SK-N-SH (cell line): ENCODE data around the gene CLPSL1. TPM values are rescaled to one million over a fixed set of nuclear protein-coding genes. Genes with fewer than 3 reads are reported as not detected.

ENCODE experiments used
- CTCF ChIA-PET: fragments of 300-600, 350-600 bp; formaldehyde crosslinking; extraction: SDS; loops from one replicate; lab custom pipeline; 2021; lab: Yijun Ruan, JAX
- POLR2A ChIA-PET: fragments of 350-600 bp; sonication (Branson Sonifier 250); formaldehyde crosslinking; extraction: SDS; loops from one replicate; lab custom pipeline; 2020; ENCODE audit warnings: antibody characterized with exemption, inconsistent platforms; lab: Yijun Ruan, JAX
- DNase-seq: peaks from one replicate; pipeline ENCODE4 v3.0.0; 2012
- H2AFZ ChIP-seq: fragments of 200-600 bp; sonication (generic); 2 replicates; pipeline ENCODE4 v1.8.1; 2016; ENCODE audit warnings: antibody characterized with exemption, mild to moderate bottlenecking, low read depth
- H3F3A ChIP-seq: fragments of 200-600 bp; sonication (generic); replicated peaks from 2 replicates; pipeline ENCODE3; 2016; ENCODE audit warnings: antibody characterized with exemption, mild to moderate bottlenecking; ENCODE audit not compliant: insufficient read depth
- H3K27ac ChIP-seq, 2 experiments: fragments of 200-500 bp in 1 of 2; fragments of 200-600 bp in 1 of 2; sonication (Bioruptor generic) in 1 of 2; sonication (generic), shearing (Covaris generic) in 1 of 2; 2 replicates each; pipeline versions ENCODE4 v1.5.1 to v1.6.1; 2014 to 2016; ENCODE audit warnings: low read depth in 2 of 2, inconsistent platforms in 1 of 2, low read length in 1 of 2, mild to moderate bottlenecking in 1 of 2, mixed read lengths in 1 of 2
- H3K27me3 ChIP-seq: fragments of 200-600 bp; sonication (generic), shearing (Covaris generic); 2 replicates; pipeline ENCODE4 v1.6.1; 2016; ENCODE audit warnings: mixed run types; ENCODE audit not compliant: insufficient read depth
- H3K36me3 ChIP-seq, 2 experiments: fragments of 200-500 bp in 1 of 2; fragments of 200-600 bp in 1 of 2; sonication (Bioruptor generic) in 1 of 2; sonication (generic) in 1 of 2; replicated peaks in 1 of 2; 2 replicates each; pipeline versions ENCODE3 to v1.5.1; 2014 to 2016; ENCODE audit warnings: low read length in 1 of 2, mild to moderate bottlenecking in 1 of 2; ENCODE audit not compliant: insufficient read depth in 2 of 2, control insufficient read depth in 1 of 2
- H3K4me1 ChIP-seq, 2 experiments: fragments of 200-500 bp in 1 of 2; fragments of 200-600 bp in 1 of 2; sonication (Bioruptor generic) in 1 of 2; sonication (generic), shearing (Covaris generic) in 1 of 2; 2 replicates each; pipeline versions ENCODE4 v1.5.1 to v1.6.1; 2014 to 2016; ENCODE audit warnings: low read depth in 1 of 2, low read length in 1 of 2, mixed run types in 1 of 2; ENCODE audit not compliant: insufficient read depth in 2 of 2, control insufficient read depth in 1 of 2
- H3K4me2 ChIP-seq: fragments of 200-600 bp; sonication (generic), shearing (Covaris generic); 2 replicates; pipeline ENCODE4 v1.6.1; 2017; ENCODE audit warnings: mixed run types
- H3K4me3 ChIP-seq, 2 experiments: fragments of 200-500 bp in 1 of 2; fragments of 200-600 bp in 1 of 2; sonication (Bioruptor generic) in 1 of 2; sonication (generic), shearing (Covaris generic) in 1 of 2; 2 replicates each; pipeline versions ENCODE4 v1.5.1 to v1.8.1; 2014 to 2016; ENCODE audit warnings: low read depth in 2 of 2, inconsistent platforms in 1 of 2, low read length in 1 of 2, mild to moderate bottlenecking in 1 of 2, mixed read lengths in 1 of 2, moderate library complexity in 1 of 2
- H3K79me2 ChIP-seq: fragments of 200-600 bp; sonication (generic); 2 replicates; pipeline ENCODE4 v1.8.1; 2017; ENCODE audit warnings: mild to moderate bottlenecking; ENCODE audit not compliant: insufficient read depth
- H3K9ac ChIP-seq: fragments of 200-600 bp; sonication (generic); 2 replicates; pipeline ENCODE4 v1.6.1; 2017; ENCODE audit warnings: mixed run types
- H3K9me2 ChIP-seq: fragments of 200-600 bp; sonication (generic); 2 replicates; pipeline ENCODE4 v1.6.1; 2017; ENCODE audit warnings: mixed run types
- H3K9me3 ChIP-seq: fragments of 200-600 bp; sonication (generic); 2 replicates; pipeline ENCODE4 v1.6.1; 2017; ENCODE audit warnings: mixed run types, mild to moderate bottlenecking, moderate library complexity
- H4K20me1 ChIP-seq: fragments of 200-600 bp; sonication (generic); 2 replicates; pipeline ENCODE4 v1.6.1; 2017; ENCODE audit warnings: mild to moderate bottlenecking, mixed run types; ENCODE audit not compliant: insufficient read depth
- ELF1 ChIP-seq: IDR thresholded peaks from 2 replicates; pipeline ENCODE4 v1.4.0; 2012
- GABPA ChIP-seq: IDR thresholded peaks from 2 replicates; pipeline ENCODE4 v1.4.0; 2012; ENCODE audit warnings: low read depth, mild to moderate bottlenecking
- GATA2 ChIP-seq: sonication (generic); formaldehyde crosslinking; IDR thresholded peaks from 2 replicates; pipeline ENCODE4 v1.5.0; 2020; ENCODE audit warnings: mild to moderate bottlenecking, missing genetic modification reagents
- MXI1 ChIP-seq: IDR thresholded peaks from 2 replicates; pipeline ENCODE4 v1.6.1; 2012; ENCODE audit warnings: mild to moderate bottlenecking, low read depth, low read length, improper control_type of control experiment
- RAD21 ChIP-seq: IDR thresholded peaks from 2 replicates; pipeline ENCODE4 v1.6.1; 2012; ENCODE audit warnings: mild to moderate bottlenecking, low read length
- RCOR1 ChIP-seq: fragments of 150-350 bp; IDR thresholded peaks from 2 replicates; pipeline ENCODE4 v1.6.1; 2017; ENCODE audit warnings: antibody characterized with exemption, low read length
- TAF1 ChIP-seq: IDR thresholded peaks from 2 replicates; pipeline ENCODE4 v1.6.1; 2012; ENCODE audit warnings: low read depth, mild to moderate bottlenecking, low read length, moderate library complexity, borderline replicate concordance
- TEAD4 ChIP-seq: IDR thresholded peaks from 2 replicates; pipeline ENCODE4 v1.4.0; 2012; ENCODE audit warnings: mild to moderate bottlenecking, borderline replicate concordance; ENCODE audit not compliant: insufficient read depth
- YY1 ChIP-seq: IDR thresholded peaks from 2 replicates; pipeline ENCODE4 v1.4.0; 2012; ENCODE audit warnings: low read depth, mild to moderate bottlenecking
- WGBS: methylation state at CpG from one replicate; pipeline ENCODE4 v1.1.6; 2017; ENCODE audit warnings: low lambda C conversion rate; 5-methylcytosine and 5-hydroxymethylcytosine counted together
- polyA plus RNA-seq, 3 experiments: library from polyadenylated mRNA; depleted of rRNA; stranded (reverse); fragments of >200 nt; gene quantifications; 2 replicates each; pipeline ENCODE4 v1.2.3, GENCODE V29; 2012
- TF ChIP-seq, protein P1 (sequence below): fragments of 200-600 bp; sonication (generic); IDR thresholded peaks from 2 replicates; pipeline ENCODE4 v1.6.1; 2017; ENCODE audit warnings: antibody characterized with exemption, mild to moderate bottlenecking, moderate library complexity
- TF ChIP-seq, protein P2 (sequence below): IDR thresholded peaks from 2 replicates; pipeline ENCODE4 v1.4.0; 2012; ENCODE audit warnings: low read depth, borderline replicate concordance
- TF ChIP-seq, protein P3 (sequence below): fragments of 150-350 bp; IDR thresholded peaks from 2 replicates; pipeline ENCODE4 v1.6.1; 2016; ENCODE audit warnings: mild to moderate bottlenecking, low read depth, low read length
- TF ChIP-seq, protein P4 (sequence below): IDR thresholded peaks from 2 replicates; pipeline ENCODE4 v1.4.0; 2012; ENCODE audit warnings: low read depth

Gene CLPSL1
- polyA plus RNA-seq, 1 of the 3 experiments (the other 2 are of a cell fraction) = not detected

DNA sequence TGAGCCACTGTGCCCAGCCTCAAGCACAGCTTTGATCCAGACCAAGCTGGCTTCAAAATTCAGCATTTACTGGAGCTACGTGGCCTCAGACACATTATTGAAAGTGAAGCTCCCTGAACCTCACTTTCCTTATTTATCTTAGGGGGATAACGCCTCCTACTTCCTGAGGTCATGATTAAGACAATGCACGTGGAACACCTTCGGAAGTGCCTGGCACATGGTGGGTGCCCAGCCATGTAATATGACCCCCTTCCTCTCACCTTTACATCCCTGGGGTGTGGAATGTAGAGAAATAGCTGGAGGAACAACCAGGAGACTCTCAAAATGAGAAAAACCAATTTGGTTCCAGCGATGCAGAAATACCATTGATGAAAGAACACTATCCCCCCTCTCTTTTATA is 17.9 kb downstream of the CLPSL1 start:
- H3K4me1 ChIP-seq = no peaks in the 10 kb centered on the region
- H3K9ac ChIP-seq = no peak overlapping the region
- no peaks in the 10 kb centered on the region for H4K20me1 ChIP-seq
- ChIA-PET POLR2A (interaction anchor here (1.2 kb wide), 1 partner anchor 12 kb away, joined by 3 read pairs; no protein-coding TSS in a partner anchor), CTCF (interaction anchor here (0.9 to 1.9 kb wide), 3 partner anchors 11 to 296 kb away, joined by 3 to 8 read pairs (median 3); no protein-coding TSS in a partner anchor)
- no peak for TF ChIP-seq TEAD4
- TF ChIP-seq, protein P1, sequence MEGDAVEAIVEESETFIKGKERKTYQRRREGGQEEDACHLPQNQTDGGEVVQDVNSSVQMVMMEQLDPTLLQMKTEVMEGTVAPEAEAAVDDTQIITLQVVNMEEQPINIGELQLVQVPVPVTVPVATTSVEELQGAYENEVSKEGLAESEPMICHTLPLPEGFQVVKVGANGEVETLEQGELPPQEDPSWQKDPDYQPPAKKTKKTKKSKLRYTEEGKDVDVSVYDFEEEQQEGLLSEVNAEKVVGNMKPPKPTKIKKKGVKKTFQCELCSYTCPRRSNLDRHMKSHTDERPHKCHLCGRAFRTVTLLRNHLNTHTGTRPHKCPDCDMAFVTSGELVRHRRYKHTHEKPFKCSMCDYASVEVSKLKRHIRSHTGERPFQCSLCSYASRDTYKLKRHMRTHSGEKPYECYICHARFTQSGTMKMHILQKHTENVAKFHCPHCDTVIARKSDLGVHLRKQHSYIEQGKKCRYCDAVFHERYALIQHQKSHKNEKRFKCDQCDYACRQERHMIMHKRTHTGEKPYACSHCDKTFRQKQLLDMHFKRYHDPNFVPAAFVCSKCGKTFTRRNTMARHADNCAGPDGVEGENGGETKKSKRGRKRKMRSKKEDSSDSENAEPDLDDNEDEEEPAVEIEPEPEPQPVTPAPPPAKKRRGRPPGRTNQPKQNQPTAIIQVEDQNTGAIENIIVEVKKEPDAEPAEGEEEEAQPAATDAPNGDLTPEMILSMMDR = no peak
- TF ChIP-seq, protein P2, sequence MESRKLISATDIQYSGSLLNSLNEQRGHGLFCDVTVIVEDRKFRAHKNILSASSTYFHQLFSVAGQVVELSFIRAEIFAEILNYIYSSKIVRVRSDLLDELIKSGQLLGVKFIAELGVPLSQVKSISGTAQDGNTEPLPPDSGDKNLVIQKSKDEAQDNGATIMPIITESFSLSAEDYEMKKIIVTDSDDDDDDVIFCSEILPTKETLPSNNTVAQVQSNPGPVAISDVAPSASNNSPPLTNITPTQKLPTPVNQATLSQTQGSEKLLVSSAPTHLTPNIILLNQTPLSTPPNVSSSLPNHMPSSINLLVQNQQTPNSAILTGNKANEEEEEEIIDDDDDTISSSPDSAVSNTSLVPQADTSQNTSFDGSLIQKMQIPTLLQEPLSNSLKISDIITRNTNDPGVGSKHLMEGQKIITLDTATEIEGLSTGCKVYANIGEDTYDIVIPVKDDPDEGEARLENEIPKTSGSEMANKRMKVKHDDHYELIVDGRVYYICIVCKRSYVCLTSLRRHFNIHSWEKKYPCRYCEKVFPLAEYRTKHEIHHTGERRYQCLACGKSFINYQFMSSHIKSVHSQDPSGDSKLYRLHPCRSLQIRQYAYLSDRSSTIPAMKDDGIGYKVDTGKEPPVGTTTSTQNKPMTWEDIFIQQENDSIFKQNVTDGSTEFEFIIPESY = no peak
- TF ChIP-seq, protein P3, sequence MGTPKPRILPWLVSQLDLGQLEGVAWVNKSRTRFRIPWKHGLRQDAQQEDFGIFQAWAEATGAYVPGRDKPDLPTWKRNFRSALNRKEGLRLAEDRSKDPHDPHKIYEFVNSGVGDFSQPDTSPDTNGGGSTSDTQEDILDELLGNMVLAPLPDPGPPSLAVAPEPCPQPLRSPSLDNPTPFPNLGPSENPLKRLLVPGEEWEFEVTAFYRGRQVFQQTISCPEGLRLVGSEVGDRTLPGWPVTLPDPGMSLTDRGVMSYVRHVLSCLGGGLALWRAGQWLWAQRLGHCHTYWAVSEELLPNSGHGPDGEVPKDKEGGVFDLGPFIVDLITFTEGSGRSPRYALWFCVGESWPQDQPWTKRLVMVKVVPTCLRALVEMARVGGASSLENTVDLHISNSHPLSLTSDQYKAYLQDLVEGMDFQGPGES = no peak
- no peak for TF ChIP-seq RCOR1
- TF ChIP-seq, protein P4, sequence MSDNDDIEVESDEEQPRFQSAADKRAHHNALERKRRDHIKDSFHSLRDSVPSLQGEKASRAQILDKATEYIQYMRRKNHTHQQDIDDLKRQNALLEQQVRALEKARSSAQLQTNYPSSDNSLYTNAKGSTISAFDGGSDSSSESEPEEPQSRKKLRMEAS = no peak
- no peaks in the 10 kb centered on the region for H3K9me3 ChIP-seq
- no peak overlapping the region for H3K4me3 ChIP-seq
- no peaks in the 10 kb centered on the region for H3F3A ChIP-seq
- no peak overlapping the region for H3K27ac ChIP-seq
- H3K79me2 ChIP-seq = no peaks in the 10 kb centered on the region
- no peaks in the 10 kb centered on the region for H3K9me2 ChIP-seq
- H3K36me3 ChIP-seq = no peaks in the 10 kb centered on the region
- no peak overlapping the region for H3K4me2 ChIP-seq
- DNase-seq = no peak
- H2AFZ ChIP-seq = no peak overlapping the region
- WGBS = 60% methylated on average over 5 of the region's 5 CpGs
- H3K27me3 ChIP-seq = no peaks in the 10 kb centered on the region; the same call in none of the 2 replicates

DNA sequence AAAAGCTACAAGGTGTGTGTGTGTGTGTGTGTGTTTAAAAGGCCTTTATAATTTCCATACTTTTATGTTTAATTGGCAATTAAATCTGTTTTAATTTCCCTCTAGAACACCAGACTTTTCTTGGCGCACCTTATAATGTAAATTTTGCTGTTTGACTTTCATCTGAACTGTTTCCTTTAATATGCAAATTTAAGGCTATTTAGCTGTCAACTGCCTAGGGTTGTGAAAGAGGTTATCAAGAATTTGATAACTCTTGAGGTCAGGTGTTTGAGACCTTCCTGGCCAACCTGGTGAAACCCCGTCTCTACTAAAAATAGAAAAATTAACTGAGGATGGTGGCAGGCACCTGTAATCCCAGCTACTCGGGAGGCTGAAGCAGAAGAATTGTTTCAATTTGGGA is 20.3 kb downstream of the CLPSL1 start:
- H3K4me2 ChIP-seq = no peak overlapping the region
- no peak for TF ChIP-seq ELF1
- no peak for TF ChIP-seq GABPA
- TF ChIP-seq RAD21 = no peak
- TF ChIP-seq TAF1 = no peak
- TF ChIP-seq RCOR1 = no peak
- TF ChIP-seq, protein P2 = no peak
- TF ChIP-seq GATA2 = no peak
- no peak for TF ChIP-seq YY1
- TF ChIP-seq MXI1 = no peak
- ChIA-PET CTCF (no interaction called here), POLR2A (interaction anchor here (0.6 kb wide), 1 partner anchor 21 kb away, joined by 3 read pairs; no protein-coding TSS in a partner anchor)
- no peaks in the 10 kb centered on the region for H3K9me2 ChIP-seq
- H3K27ac ChIP-seq = no peak overlapping the region
- no peaks in the 10 kb centered on the region for H3K36me3 ChIP-seq
- H3K4me1 ChIP-seq = peaks cover 0 to 2% of the 10 kb centered on the region in 2 experiments; a peak in 1 of 4 replicates
- no peaks in the 10 kb centered on the region for H3F3A ChIP-seq
- no peak for DNase-seq
- no peaks in the 10 kb centered on the region for H3K79me2 ChIP-seq
- no peaks in the 10 kb centered on the region for H4K20me1 ChIP-seq
- H2AFZ ChIP-seq = no peak overlapping the region
- H3K27me3 ChIP-seq = no peaks in the 10 kb centered on the region; the same call in 1 of the 2 replicates
- no peak overlapping the region for H3K9ac ChIP-seq
- no peak overlapping the region for H3K4me3 ChIP-seq
- 46% methylated on average over 3 of the region's 3 CpGs for WGBS
- H3K9me3 ChIP-seq = no peaks in the 10 kb centered on the region
